GM06990 (cell line): ENCODE measurements around the gene PRKCE.
A peak's percentile ranks its signal among the peaks of the same experiment; 100 is the strongest.

Source experiments
- DNase-seq: peaks from one replicate; pipeline ENCODE4 v3.0.0-alpha.2; 2011; ENCODE audit not compliant: insufficient read length; ENCODE audit errors: extremely low read depth
- H3K27me3 ChIP-seq: replicated peaks from 2 replicates; pipeline ENCODE4 v1.6.0; 2011; ENCODE audit warnings: low read length; ENCODE audit not compliant: control insufficient read depth, insufficient read depth
- H3K36me3 ChIP-seq: 2 replicates; pipeline ENCODE4 v1.5.1; 2011; ENCODE audit warnings: low read length; ENCODE audit not compliant: control insufficient read depth, insufficient read depth
- H3K4me3 ChIP-seq: replicated peaks from 2 replicates; pipeline ENCODE4 v1.5.1; 2011; ENCODE audit warnings: low read depth, mild to moderate bottlenecking, control low read depth, low read length
- CTCF ChIP-seq: IDR thresholded peaks from 2 replicates; pipeline ENCODE4 v1.5.1; 2011; ENCODE audit warnings: low read length, control low read depth, mild to moderate bottlenecking, inconsistent platforms; ENCODE audit not compliant: insufficient read depth, poor library complexity, severe bottlenecking

Gene PRKCE

DNA sequence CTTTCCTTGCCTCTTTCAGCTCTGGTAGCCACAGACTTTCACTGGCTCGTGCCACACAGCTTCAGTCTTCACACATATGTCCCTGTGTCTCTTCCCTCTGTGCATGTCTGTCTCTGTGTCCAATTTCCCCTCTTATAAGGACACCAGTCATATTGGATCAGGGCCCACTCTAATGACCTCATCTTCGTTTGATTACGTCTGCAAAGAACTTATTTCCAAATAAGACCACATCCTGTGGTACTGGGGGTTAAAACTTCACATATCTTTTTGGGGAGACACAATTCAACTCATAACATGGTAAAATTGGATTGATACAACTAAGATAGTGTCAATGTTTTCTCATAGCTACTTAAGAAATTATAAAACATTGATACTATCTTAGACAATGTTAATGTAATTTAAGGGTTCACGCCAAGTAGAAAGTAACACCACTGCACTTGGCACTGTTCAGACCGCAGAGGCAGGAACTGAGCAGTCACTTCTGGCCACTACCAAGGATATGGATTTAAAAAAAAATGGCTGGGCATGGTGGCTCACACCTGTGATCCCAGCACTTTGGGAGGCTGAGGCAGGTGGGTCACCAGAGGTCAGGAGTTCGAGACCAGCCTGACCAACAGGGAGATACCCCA is 526.1 kb downstream of the PRKCE start:
- Histone ChIP-seq H3K36me3 (no peaks in the 10 kb centered on the region), H3K4me3 (no peak overlapping the region), H3K27me3 (no peaks in the 10 kb centered on the region)
- no peak for TF ChIP-seq CTCF
- no peak for DNase-seq

GRCh38 chr2:46179037-46179621 is 527.7 kb downstream of the PRKCE start:
- peak; percentile 15 for DNase-seq
- no peak for TF ChIP-seq CTCF
- H3K4me3 ChIP-seq, result no peak overlapping the region
- no peaks in the 10 kb centered on the region for H3K36me3 ChIP-seq
- H3K27me3 ChIP-seq, result no peaks in the 10 kb centered on the region

DNA sequence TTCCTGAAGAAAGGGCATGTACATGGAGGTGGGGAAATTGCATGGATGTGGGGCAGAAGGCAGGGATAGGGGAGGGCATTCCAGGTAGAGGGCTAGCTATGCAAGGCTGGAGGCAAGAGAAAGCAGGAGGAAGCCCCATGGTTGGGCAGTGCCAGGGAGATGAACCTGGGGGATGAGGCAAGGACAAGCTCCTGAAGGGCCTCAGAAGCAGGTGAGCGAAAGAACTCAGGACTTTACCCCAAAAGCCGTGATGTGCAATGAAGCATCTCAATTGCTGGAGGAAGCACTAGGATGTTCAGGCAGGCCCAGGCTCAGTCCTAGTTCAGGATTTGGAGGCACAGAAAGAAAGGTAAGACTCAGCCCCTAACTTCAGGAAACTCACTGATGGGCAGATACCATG is 528.7 kb downstream of the PRKCE start:
- TF ChIP-seq CTCF, result no peak
- H3K4me3 ChIP-seq, result no peak overlapping the region
- no peak for DNase-seq
- no peaks in the 10 kb centered on the region for H3K27me3 ChIP-seq
- no peaks in the 10 kb centered on the region for H3K36me3 ChIP-seq

DNA sequence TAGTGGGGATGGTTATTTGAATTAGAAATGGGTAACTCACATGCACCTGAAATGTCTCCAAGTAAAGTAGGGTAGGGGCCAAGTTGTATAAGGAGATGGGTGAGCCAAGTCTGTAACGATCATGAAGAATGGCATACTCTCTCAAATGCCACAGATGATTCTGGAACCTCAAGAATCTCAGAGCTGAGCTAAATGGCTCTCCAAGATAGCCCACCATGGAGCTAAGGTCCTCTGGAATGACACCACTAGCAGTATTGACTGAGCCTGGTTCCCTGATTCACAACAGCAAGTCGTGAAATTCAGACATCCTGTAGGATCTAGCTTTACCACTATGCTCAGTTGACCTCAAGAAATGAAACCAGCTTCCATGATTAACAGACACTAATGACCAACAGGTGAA is 529.8 kb downstream of the PRKCE start:
- DNase-seq, result no peak
- no peaks in the 10 kb centered on the region for H3K27me3 ChIP-seq
- no peak overlapping the region for H3K4me3 ChIP-seq
- H3K36me3 ChIP-seq, result no peaks in the 10 kb centered on the region
- no peak for TF ChIP-seq CTCF

- TF ChIP-seq CTCF, result no peak
- Histone ChIP-seq H3K36me3 (no peaks in the 10 kb centered on the region), H3K27me3 (no peaks in the 10 kb centered on the region), H3K4me3 (no peak overlapping the region)
- DNase-seq, result no peak
These were observed 530.5 kb downstream of the PRKCE start for GRCh38 chr2:46181789-46182530.
